ENCODE results near the gene HDAC9. TPM values are rescaled to one million over a fixed set of nuclear protein-coding genes. Genes with fewer than 3 reads are reported as not detected.

HDAC9 gene
- total RNA-seq, 3 donors from 2014 or later (not counting 1 experiment from before 2014, with no cell fraction given) = 19.1 to 41.1 (median 24.1) TPM

DNA sequence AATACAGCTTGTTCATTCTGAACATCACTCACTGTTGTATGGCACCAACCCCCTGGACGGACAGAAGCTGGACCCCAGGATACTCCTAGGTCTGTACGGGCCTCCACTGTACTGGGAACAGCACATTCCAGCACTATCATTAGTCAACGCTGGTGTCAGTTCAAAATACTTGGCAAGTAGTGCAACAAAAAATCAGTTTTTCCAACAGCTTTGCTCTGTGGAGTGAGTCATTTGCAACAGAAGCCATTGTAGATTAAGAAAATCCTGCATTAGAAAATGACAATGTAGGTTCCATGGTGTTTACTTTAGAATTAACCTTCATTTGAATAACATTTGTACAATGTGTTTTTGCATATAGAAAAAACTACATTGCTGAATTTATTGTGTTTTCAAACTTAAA is 266.6 kb downstream of the HDAC9 start:
- DNase-seq (no peak), ATAC-seq (no peak)
- TF ChIP-seq, protein P1, sequence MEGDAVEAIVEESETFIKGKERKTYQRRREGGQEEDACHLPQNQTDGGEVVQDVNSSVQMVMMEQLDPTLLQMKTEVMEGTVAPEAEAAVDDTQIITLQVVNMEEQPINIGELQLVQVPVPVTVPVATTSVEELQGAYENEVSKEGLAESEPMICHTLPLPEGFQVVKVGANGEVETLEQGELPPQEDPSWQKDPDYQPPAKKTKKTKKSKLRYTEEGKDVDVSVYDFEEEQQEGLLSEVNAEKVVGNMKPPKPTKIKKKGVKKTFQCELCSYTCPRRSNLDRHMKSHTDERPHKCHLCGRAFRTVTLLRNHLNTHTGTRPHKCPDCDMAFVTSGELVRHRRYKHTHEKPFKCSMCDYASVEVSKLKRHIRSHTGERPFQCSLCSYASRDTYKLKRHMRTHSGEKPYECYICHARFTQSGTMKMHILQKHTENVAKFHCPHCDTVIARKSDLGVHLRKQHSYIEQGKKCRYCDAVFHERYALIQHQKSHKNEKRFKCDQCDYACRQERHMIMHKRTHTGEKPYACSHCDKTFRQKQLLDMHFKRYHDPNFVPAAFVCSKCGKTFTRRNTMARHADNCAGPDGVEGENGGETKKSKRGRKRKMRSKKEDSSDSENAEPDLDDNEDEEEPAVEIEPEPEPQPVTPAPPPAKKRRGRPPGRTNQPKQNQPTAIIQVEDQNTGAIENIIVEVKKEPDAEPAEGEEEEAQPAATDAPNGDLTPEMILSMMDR (IDR thresholded peaks at IDR 0.05) = no peak
- no peak overlapping the region for H3K27ac Mint-ChIP-seq
- H3K9me3 Mint-ChIP-seq = no peaks in the 10 kb centered on the region
- Histone ChIP-seq H3K4me1 (ENCODE audit: control insufficient read depth, insufficient read depth, low read length) (no peaks in the 10 kb centered on the region), H3K27ac (ENCODE audit: low read length) (no peak overlapping the region), H3K27me3 (ENCODE audit: control insufficient read depth, insufficient read depth, low read length) (no peaks in the 10 kb centered on the region), H3K4me3 (ENCODE audit: low read length) (no peak overlapping the region), H3K36me3 (ENCODE audit: control insufficient read depth, insufficient read depth, low read length) (no peaks in the 10 kb centered on the region), H3K9me3 (ENCODE audit: control insufficient read depth, insufficient read depth, low read length) (no peaks in the 10 kb centered on the region)
- no peak overlapping the region for H3K4me3 Mint-ChIP-seq
- 84% methylated on average over 3 of the region's 3 CpGs for WGBS (ENCODE audit: insufficient coverage)
- no peaks in the 10 kb centered on the region for H3K36me3 Mint-ChIP-seq
- H3K27me3 Mint-ChIP-seq (ENCODE audit: low read depth in 2 of 2) = no peaks in the 10 kb centered on the region
- no peaks in the 10 kb centered on the region for H3K4me1 Mint-ChIP-seq
- intact Hi-C loops (cut with micrococcal nuclease) = no loop called here

DNA sequence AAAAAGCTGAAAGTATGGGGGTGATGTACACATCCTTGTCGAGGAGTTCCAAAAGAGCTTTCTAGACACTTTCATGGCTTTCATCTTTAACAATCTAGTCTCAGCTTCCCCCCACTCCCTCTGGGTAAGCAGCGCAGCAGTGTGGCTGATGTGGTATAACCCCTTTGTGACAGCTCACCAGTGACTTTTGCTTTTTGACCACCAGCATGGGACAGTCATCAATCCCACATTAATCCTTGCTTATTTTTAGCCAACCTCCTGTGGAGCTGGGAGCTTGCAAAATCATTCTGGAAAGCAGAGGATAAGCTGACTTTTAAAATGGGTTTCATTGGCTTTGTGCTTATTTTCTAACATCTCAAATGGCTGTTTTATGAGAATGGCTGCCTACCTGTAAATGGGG is 272.7 kb downstream of the HDAC9 start:
- Histone ChIP-seq H3K36me3 (ENCODE audit: control insufficient read depth, insufficient read depth, low read length) (no peaks in the 10 kb centered on the region), H3K27ac (ENCODE audit: low read length) (no peak overlapping the region), H3K9me3 (ENCODE audit: control insufficient read depth, insufficient read depth, low read length) (no peaks in the 10 kb centered on the region), H3K27me3 (ENCODE audit: control insufficient read depth, insufficient read depth, low read length) (no peaks in the 10 kb centered on the region), H3K4me1 (ENCODE audit: control insufficient read depth, insufficient read depth, low read length) (no peaks in the 10 kb centered on the region), H3K4me3 (ENCODE audit: low read length) (no peak overlapping the region)
- Mint-ChIP-seq H3K36me3 (no peaks in the 10 kb centered on the region), H3K27me3 (ENCODE audit: low read depth in 2 of 2) (no peaks in the 10 kb centered on the region), H3K27ac (no peak overlapping the region), H3K9me3 (no peaks in the 10 kb centered on the region), H3K4me3 (no peak overlapping the region), H3K4me1 (peaks cover 0 to 4% of the 10 kb centered on the region in 2 donors)
- DNase-seq (no peak), ATAC-seq (no peak)
- WGBS (ENCODE audit: insufficient coverage) = 92% methylated on average over 1 of the region's 2 CpGs
- intact Hi-C loops (cut with micrococcal nuclease) = no loop called here
- TF ChIP-seq, protein P1 (IDR thresholded peaks at IDR 0.05) = no peak

DNA sequence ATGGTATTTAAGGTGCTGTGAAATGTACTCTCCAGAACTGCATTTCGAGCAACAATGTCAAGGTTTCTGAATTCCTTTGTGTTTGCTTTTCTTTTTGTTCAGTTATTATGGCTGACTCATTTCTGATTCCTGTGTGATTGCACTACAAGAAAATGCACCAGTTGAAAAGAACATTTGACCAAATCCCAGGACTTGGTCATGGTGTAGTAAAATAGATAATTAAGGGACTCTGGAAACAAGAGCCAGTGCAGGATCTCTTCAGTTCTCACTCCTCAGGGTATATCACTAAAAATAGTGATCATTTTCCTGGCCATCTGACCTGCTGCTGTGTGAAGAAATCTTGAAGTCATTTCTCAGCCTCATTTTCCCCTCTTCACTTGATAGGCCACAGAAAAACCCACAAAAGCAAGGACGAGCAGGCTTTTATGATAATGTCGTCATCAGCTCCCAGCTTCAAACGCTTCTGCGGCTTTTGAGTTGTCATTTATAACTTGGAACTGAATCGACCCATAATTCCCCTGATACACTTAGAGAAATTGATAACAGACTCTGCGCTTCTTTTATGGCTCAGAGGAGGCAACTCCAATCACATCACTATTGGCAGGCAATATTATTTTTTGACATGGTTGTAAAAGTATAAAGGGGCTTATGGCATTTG is 274.7 kb downstream of the HDAC9 start:
- H3K9me3 ChIP-seq (ENCODE audit: control insufficient read depth, insufficient read depth, low read length) = no peaks in the 10 kb centered on the region
- H3K4me1 ChIP-seq (ENCODE audit: control insufficient read depth, insufficient read depth, low read length) = no peaks in the 10 kb centered on the region
- WGBS (ENCODE audit: insufficient coverage) = 83% methylated on average over 7 of the region's 7 CpGs
- DNase-seq (no peak), ATAC-seq (no peak)
- no peaks in the 10 kb centered on the region for H3K36me3 ChIP-seq (ENCODE audit: control insufficient read depth, insufficient read depth, low read length)
- Mint-ChIP-seq H3K4me3 (no peak overlapping the region), H3K4me1 (peaks cover 0 to 4% of the 10 kb centered on the region in 2 donors), H3K9me3 (no peaks in the 10 kb centered on the region), H3K36me3 (no peaks in the 10 kb centered on the region), H3K27ac (no peak overlapping the region), H3K27me3 (ENCODE audit: low read depth in 2 of 2) (no peaks in the 10 kb centered on the region)
- intact Hi-C loops (cut with micrococcal nuclease) = no loop called here
- H3K27me3 ChIP-seq (ENCODE audit: control insufficient read depth, insufficient read depth, low read length) = no peaks in the 10 kb centered on the region
- H3K4me3 ChIP-seq (ENCODE audit: low read length) = no peak overlapping the region
- H3K27ac ChIP-seq (ENCODE audit: low read length) = no peak overlapping the region
- TF ChIP-seq, protein P1 (IDR thresholded peaks at IDR 0.05) = no peak

DNA sequence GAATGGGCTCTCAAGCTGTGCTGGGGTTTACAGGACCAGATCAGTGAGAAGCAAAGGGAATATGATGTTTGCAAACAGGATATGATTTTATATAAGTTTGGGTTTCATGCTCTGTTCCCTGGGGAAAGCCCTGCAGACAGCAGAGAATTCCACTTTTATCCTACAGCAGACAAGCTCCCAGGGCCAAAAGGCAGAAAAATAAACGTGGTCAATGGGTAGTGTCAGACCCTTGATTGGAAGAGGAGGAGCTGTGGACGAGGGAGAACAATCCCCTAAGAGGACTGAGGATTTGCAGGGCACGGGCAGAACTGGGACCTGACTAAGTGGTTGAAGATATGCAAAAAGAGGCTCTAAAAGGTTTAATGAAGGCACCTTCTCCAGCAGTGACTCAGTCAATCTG is 275.3 kb downstream of the HDAC9 start:
- Histone ChIP-seq H3K36me3 (ENCODE audit: control insufficient read depth, insufficient read depth, low read length) (no peaks in the 10 kb centered on the region), H3K4me1 (ENCODE audit: control insufficient read depth, insufficient read depth, low read length) (no peaks in the 10 kb centered on the region), H3K4me3 (ENCODE audit: low read length) (no peak overlapping the region), H3K9me3 (ENCODE audit: control insufficient read depth, insufficient read depth, low read length) (no peaks in the 10 kb centered on the region), H3K27me3 (ENCODE audit: control insufficient read depth, insufficient read depth, low read length) (no peaks in the 10 kb centered on the region), H3K27ac (ENCODE audit: low read length) (no peak overlapping the region)
- DNase-seq (no peak), ATAC-seq (no peak)
- H3K27ac Mint-ChIP-seq = no peak overlapping the region
- no peak overlapping the region for H3K4me3 Mint-ChIP-seq
- no peaks in the 10 kb centered on the region for H3K36me3 Mint-ChIP-seq
- WGBS (ENCODE audit: insufficient coverage) = 76% methylated on average over 3 of the region's 3 CpGs
- TF ChIP-seq, protein P1 (IDR thresholded peaks at IDR 0.05) = no peak
- H3K4me1 Mint-ChIP-seq = peaks cover 0 to 4% of the 10 kb centered on the region in 2 donors
- H3K9me3 Mint-ChIP-seq = no peaks in the 10 kb centered on the region
- intact Hi-C loops (cut with micrococcal nuclease) = no loop called here
- no peaks in the 10 kb centered on the region for H3K27me3 Mint-ChIP-seq (ENCODE audit: low read depth in 2 of 2)

All from natural killer cell (primary cell).